GM19035 (cell line): ENCODE results near the gene CCDC192.
"Not testable (repeated sequence)": the region's sequence is repeated elsewhere in the genome, so short reads cannot be mapped to it uniquely, and the experiment has no call there.

Experiments
- ATAC-seq: cut with Tn5 transposase; IDR thresholded peaks from one replicate; pipeline ENCODE4 v1.9.1; 2021; ENCODE audit not compliant: unreplicated experiment

CCDC192 gene

DNA sequence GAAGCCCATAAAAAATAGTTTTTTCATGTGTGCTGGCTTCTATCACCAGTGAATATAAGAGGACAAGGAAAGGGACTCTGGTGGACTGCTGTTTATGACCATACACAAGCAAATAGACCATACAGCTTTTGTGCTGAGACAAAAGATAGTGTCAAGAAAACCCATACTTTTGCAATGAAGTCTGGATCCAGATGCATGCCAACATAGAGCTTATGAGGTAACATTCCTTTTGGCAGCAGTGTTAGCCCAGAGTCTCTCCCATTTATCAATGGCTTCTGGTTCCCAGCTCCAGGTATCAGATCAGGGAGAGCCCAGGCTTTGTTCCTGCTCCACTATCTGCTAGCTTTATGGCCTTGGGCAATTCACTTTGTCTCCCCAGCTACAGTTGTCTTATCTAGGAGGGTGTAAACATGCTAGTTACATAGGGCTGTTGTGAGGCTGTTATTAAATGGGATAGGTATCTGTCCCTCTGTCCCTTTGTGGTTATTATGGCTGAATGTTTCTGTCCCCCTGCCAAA is 55.6 kb downstream of the CCDC192 start:
- ATAC-seq: no peak

DNA sequence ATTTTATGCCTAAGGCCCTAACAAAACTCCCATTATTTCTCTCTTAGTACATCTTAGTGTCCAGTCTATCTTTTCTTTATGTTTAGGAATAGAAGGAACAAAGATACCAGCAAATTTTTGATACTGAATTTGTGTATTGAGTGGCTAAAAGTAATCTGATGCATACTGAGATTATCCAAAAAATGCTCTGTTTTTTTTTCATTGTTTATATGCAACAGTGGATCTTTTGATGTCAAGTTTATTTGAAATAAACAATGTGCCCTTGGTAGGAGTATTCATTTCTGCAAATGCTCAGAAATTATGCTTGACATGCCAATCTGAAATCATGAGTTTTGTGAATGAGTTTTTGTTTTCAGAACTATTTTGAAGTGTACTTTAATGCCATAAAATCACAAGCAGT is 58.7 kb downstream of the CCDC192 start:
- no peak for ATAC-seq

DNA sequence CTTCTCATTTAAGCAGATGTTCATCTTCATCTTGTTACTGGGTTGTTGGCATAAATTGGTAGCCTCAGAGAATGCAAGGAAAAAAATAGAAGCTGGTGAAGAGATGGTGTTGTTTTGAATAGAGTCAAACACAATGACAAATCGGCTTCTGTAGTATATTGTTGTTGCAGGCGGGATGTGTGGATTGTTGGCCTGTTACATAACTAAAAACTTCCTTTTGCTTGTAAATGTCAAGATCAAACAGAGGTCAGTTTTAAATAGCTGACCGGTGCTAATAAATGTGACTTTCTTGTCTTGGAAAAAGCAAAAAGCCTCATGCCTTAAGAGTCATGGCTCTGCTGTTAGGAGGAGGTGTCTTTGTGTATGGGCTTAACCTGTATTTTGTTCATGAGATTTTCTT is 59.2 kb downstream of the CCDC192 start:
- no peak for ATAC-seq

DNA sequence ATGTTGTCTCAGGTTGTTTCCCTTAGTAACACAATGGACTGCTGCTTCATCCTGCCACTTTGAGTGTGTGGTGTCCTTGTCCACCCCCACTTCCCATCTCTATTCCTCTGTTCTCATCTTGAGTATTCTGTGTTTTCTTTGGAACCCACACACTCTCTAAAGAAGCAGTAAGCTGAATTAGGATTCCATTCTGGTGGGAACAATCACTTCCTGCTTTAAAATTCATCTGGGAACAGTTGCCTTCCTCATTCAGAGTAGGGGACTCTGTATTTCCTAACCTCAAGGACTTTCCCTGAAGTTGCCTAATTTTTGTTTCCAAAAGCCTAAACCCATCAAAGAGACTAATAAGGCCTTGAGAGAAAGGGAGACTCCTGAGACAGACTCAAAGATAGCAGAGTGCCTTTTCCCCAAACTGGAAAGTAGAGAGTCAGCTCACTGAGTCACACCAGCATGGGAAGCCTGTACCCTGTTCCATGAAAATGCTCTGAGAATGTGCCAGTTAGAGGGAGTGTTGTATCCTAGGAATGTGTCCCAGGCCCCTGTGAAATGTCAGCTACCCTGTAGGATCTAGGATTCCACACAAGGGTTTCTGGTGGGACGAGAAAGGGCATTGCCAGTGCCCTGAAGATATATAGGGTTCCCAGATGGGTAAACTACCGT is 63.6 kb downstream of the CCDC192 start:
- ATAC-seq: no peak

DNA sequence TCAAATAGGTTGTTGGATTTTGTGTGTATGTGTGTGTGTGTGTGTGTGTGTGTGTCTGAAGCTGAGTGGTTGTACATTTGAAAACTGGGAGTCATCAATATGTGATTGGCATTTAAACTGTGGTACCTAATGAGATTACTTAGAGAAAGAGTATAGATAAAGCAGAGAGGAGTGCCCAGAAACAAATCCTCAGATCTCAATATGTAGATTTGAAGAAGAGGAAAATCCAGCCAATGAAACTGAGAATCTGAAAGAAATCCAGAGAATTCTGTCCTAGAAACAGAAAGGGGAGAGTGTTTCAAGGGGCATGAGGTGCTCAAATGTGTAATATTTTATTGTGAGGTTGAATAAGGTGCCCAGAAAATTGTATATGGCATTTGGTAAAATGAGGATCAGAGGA is 66.2 kb downstream of the CCDC192 start:
- ATAC-seq: no peak

DNA sequence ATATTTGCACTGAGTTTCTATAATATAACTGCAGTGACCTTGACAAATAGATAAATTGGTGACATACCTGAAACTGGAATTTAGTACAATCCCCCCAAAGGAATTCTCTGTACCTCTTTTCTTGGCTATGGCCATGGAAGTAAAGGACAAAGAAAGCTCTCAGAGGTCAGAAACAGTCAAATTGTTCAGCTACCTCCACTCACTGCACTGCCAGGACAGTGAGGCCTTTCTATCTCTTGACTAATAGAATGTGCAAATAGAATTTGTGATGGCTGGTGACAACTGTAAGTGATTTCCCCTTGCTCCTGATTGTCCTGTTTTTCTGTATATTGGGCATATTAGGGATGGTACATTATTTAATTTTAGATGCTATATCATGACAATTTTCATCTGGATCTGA is 67.1 kb downstream of the CCDC192 start:
- ATAC-seq: no peak

DNA sequence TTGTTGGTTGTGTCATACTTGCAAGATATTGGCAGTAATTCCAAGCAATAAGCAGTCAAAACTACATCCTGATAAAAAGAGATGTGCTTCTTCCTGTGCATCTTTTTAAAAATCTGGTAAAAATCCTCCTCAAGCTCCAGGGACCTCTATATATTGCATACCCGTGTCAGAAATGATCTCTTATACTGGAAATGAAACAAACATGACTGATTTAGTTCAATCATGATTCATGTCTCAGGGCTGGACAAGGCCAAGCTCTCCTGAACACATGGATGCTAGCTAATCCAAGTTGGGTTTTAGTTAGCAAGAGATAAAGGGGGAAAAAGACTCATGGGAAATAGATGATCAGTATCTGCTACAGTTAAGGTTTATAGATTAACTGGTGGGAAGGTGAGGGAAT is 69.3 kb downstream of the CCDC192 start:
- no peak for ATAC-seq

DNA sequence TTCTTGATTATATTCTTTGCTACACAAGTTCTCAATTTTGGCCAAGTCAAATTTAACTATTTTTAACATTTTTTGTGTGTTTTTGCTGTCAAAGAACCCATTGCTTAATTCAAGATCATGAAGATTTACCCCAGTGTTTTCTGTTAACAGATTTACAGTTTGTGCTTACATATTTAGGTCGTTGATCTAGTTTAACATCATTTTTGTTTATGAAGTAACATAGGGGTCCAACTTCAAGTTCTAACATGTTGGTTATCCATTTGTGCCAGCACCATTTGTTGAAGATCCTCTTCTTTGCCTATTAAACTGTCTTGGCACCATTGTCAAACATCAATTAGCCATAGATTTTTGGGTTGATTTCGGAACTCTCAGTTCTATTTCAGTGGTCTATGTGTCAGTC is 71.0 kb downstream of the CCDC192 start:
- ATAC-seq: no peak

DNA sequence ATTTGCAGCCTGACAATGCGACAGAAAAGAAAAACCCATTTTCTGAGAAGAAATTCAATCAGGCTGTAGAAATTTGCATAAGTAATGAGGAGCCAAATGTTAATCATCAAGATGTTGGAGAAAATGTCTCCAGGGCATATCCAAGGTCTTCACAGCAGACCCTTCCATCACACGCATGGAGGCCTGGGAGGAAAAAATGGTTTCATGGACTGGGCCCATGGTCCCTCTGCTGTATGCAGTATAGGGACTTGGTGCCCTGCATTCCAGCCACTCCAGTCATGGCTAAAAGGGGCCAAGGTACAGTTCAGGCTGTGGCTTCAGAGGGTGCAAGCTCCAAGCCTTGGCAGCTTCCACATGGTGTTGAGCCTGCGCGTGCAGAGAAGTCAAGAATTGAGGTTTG is 73.3 kb downstream of the CCDC192 start:
- no peak for ATAC-seq

DNA sequence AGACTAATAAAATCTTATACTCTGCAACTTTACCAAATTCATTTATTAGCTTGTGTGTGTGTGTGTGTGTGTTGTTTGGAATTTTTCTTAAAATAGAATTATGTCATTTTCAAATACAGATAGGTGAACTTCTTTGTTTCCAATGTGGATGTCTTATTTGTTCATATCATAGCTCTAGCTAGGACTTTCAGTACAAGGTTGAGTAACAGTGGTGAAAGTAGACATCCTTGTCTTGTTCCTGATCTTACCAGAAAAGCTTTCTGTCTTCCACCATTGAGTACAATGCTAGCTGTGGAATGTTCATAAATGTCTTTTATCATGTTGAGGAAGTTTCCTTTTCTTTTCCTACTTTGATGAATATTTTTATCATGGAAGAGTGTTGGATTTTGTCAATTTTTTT is 74.8 kb downstream of the CCDC192 start:
- ATAC-seq: no peak

DNA sequence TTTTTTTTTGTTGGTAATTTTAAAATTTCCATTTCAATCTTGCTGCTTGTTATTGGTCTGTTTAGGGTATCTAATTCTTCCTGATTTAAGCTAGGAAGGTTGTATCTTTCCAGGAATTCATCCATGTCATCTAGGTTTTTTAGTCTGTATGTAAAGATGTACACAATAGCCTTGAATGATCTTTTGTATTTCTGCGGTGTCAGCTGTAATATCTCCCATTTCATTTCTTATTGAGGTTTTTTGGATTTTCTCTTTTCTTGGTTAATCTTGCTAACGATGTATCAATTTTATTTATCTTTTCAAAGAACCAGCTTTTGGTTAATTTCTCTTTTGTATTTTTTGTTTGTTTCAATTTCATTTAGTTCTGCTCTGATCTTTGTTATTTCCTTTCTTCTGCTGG is 79.3 kb downstream of the CCDC192 start:
- ATAC-seq: not testable (repeated sequence)

DNA sequence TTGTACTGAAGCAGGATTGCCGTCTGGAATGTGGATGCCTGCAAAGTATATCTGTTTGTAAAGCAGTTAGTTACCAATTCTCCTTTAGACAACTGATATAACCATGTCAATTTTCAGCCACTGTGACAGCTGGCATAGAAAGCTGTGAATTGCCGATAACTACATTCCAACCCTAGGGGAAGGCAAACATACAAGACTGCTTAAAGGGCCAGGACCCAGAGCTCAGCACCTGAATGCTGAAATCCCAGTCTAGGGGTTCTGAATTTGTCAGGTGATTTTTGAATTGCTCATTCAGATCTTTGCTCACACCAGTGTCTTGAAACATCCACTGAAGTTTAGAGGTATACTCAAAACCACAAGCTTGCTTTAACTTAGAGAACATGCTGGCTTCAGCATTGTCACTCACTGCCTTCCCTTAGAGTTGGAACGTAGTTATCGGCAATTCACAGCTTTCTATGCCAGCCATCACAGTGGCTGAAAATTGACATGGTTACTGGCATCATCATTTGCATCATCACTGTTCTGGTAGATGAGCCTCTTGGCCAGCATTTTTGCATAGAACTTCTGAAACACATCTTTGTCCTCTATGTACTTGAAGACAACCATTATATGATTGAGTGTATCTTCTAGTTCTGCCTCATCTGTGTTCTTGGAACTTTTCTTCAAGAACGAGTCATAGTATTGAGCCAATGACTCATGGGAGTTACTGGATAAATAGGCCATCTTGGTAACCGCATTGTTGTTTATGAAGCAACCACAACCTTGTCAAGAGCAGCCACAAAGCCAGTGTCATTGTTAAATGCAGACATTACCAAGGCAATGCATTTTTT is 82.1 kb downstream of the CCDC192 start:
- ATAC-seq: peak; percentile 90

DNA sequence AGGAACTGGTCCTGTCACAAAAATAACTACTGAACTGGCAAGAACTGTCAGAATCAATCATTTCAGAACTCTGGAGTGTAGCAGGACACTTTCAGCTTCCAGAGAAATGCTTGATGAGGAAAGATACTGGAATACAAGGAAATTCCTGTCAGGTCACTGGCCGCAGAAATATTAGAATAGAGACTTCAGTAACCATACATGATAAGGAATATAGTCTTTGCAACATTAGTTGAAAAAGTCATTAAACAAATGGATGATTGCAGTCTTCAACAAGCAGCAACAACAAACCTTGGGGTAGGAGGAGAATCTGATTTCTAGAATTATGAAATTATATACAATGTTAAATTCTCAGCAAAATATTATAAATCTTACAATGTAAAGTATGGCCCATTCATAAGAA is 88.2 kb downstream of the CCDC192 start:
- no peak for ATAC-seq

DNA sequence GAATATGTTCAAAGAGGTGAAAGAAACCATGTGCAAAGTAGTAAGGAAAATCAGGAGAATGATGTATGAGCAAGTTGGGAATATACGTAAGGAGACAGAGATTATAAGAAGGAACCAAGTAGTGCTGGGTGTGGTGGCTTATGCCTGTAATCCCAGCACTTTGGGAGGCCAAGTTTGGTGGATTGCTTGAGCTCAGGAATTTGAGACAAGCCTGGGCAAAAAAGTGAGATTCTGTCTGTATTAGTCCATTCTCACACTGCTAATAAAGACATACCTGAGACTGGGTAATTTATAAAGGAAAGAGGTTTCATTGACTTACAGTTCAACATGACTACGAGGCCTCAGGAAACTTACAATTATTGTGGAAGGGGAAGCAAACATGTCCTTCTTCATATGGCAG is 88.7 kb downstream of the CCDC192 start:
- ATAC-seq: not testable (repeated sequence)

DNA sequence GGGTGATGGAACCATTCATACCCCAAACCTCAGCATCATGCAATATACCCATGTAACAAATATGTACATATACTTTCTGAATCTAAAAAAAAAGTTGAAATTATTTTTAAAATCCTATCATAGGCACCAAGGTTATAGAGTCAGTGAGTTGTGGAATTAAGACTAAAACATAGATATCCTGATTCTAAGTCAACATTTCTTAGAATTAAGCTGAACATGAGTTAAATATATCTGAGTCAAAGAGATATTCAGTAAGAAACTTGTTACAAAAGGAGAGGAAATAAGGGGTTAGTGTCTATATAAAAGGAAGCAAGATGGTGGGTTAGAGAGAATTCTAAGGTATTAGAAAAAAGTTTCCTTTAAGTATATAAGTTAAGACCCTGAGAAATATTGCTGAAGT is 89.9 kb downstream of the CCDC192 start:
- no peak for ATAC-seq

DNA sequence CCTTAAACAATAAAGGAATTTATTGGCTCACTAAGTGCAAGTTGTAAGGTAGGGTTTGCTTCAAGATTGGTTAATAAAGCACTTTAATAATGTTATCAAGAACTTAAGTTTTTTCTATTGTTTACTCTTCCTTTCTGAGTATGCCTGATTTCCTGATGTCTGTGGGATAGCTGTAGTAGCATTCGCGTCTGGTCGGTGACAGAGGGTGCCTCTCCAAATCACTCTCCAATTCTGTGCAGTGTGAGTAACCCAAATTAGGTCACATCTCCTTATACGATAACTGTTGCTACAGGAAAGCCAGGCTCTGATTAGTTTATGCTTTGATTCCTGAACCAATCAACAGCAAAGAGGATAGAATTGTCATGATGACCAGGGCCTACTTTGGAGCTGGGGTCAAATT is 90.7 kb downstream of the CCDC192 start:
- no peak for ATAC-seq

DNA sequence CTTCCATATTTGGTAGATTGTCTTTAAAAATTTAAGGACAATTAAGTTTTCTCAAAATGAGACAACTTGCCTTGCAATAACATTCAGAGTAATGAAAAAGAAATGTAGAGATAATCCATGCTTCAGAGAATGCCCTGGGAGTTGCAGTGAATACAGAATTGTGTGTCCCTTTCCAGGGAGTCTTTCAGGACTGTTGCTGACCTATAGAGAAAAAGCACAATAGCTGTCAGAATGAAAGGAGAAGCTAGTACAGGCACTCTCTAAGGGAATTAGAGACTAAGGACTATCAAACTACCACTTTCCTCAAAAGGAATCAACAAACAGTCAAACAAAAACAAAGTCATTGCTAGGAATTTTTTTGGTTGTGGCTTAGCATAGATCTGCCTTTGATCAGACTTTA is 93.0 kb downstream of the CCDC192 start:
- ATAC-seq: no peak

DNA sequence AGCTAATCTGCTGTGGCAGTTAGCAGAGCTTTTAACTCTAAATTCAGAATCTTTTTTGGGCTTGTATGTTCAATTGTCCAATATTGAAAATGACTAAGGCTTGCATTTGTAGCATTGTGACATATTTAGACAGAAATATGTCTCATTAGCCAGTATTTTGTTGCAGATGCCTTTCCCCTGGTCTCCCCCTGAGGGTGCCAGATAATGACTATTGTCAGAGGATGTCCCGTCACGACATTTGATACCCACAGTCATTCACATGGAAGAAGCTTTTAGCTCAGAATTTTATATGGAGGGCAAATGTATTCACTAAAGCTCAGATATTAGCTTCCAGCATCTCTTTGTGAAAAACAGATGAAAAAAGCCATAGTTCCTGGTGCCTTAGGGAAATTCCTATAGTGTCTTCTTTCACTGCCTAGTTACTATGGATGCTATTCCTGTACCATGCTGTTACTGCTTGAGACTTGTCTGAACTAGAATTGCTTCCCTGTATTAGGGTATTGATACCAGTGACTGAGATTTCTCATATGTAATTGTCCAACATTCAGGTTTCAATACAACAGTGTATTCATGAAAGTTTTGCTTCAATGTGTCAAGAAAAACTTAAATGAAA is 96.2 kb downstream of the CCDC192 start:
- ATAC-seq: no peak

DNA sequence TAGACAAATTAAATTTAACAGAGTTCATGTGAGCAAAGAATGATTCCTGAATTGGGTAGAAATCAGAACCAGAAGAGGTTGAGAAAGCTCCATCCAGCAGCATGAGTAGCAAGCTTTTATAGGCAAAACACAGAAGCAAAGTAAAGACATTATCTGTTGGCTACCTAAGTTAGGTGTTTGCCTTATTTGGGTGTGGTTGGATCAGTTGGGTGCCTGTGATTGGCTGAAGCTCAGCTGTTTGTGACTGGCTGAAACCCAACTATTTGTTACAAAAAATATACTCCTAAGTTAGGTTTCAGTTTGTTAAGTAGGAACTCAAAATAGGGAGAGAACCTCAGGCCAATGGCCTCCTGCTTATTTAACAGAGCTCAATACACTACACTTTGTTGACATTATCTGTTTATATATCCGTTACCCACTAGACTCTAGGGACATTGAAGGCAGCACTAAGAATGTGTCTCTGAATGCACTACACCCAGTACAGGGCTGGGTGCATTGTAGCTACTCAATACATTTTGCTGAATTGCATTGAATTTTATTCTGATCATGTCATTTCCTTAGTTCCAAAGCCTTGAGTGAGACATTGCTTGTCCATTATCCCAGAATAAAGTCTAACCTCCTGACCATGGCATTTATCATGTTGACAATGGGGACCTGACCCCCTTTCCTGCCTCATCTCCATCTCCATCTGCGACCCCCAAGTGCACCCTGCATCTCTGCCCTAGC is 98.7 kb downstream of the CCDC192 start:
- no peak for ATAC-seq

DNA sequence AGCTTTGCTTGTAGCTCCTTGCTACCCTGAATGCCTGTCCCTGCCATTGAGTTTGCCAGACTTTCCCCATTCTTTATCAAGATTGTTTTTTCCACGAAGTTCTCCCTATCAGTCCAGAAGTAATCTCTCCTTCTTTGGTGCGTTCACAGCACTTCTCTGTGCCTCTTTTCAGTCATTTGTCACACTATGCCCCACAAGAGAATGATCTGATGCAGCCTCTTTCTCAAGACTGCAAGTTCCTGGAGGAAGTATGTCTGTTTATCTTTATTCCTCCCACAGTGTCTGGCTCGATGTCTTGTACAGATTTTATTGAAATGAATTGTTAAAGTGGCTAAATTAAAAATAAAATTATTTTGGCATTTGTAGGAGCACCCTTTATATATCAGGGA is 99.3 kb downstream of the CCDC192 start:
- ATAC-seq: no peak

DNA sequence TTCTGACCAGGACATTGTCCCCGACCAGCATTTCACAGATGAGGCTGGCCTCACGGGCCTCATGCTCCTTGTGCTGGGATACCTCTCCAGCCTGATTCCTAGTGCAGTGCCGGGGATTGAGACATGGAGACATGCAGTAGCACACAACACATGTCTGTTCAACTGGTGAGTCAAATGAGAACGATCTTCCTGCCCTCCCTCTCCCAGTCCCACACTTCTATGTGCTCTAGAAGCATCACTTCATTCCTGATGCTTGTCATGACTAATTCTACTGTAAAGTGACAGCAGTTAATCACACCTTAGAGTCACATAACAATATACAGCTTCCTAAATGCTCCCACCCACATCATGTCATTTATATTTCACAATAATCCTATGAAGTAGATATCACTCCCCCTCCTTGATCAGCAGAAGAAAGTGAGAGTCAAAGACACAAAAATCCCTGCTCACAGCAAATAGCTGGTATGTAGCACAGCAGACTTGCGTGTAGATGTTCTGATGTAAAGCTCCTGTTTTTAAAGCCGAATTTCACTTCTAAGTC is 101.8 kb downstream of the CCDC192 start:
- ATAC-seq: no peak
